ENCODE results near the gene MRPL14. TPM values are rescaled to one million over a fixed set of nuclear protein-coding genes. Genes with fewer than 3 reads are reported as not detected.

Gene MRPL14
- total RNA-seq, 4 donors from 2014 or later = 100 to 180 (median 152) TPM

- H3K27me3 ChIP-seq = no peaks in the 10 kb centered on the region
- peak; percentile 95 to 100 (median 99) for TF ChIP-seq CTCF (IDR thresholded peaks at IDR 0.05 in 4 of 5, conservative IDR thresholded peaks at IDR 0.05 in 1 of 5)
- no peak for TF ChIP-seq POLR2A (IDR thresholded peaks at IDR 0.05)
- no peak overlapping the region for H3K4me3 ChIP-seq
- H3K4me1 ChIP-seq = peaks cover 0 to 3% of the 10 kb centered on the region in 2 donors
- H3K36me3 ChIP-seq = peaks cover 0 to 53% of the 10 kb centered on the region in 2 donors
- no peak overlapping the region for H3K27ac ChIP-seq
- peak; percentile 38 to 68 for DNase-seq
- in situ Hi-C loops (cut with MboI; ENCODE audit: low sequenced_read_pairs in 4 of 4) = loop anchor here in 2 of 4 donors (5.0 to 25.0 kb wide), 2 partner anchors 49 to 186 kb away; partner anchors contain the start of gene SPATS1 (in 2 of the 2)
- ATAC-seq = peak; percentile 78 to 83
- no peaks in the 10 kb centered on the region for H3K9me3 ChIP-seq
- intact Hi-C loops (cut with DNase I; ENCODE audit: low total_unique reads) = loop anchor here (1.0 to 2.0 kb wide), 2 partner anchors 23 to 55 kb away; no protein-coding TSS in a partner anchor
These were observed 24.3 kb upstream of the MRPL14 start for GRCh38 chr6:44151348-44152108.

GRCh38 chr6:44150317-44150917 is 23.2 kb upstream of the MRPL14 start:
- TF ChIP-seq CTCF (IDR thresholded peaks at IDR 0.05 in 4 of 5, conservative IDR thresholded peaks at IDR 0.05 in 1 of 5) (no peak), POLR2A (IDR thresholded peaks at IDR 0.05) (no peak)
- in situ Hi-C loops (cut with MboI; ENCODE audit: low sequenced_read_pairs in 4 of 4) = loop anchor here in 2 of 4 donors (5.0 to 25.0 kb wide), 2 partner anchors 48 to 187 kb away; partner anchors contain the start of gene SPATS1 (in 2 of the 2)
- Histone ChIP-seq H3K27me3 (no peaks in the 10 kb centered on the region), H3K27ac (no peak overlapping the region), H3K9me3 (no peaks in the 10 kb centered on the region), H3K4me3 (no peak overlapping the region), H3K4me1 (peaks cover 0 to 3% of the 10 kb centered on the region in 2 donors), H3K36me3 (peaks cover 0 to 61% of the 10 kb centered on the region in 2 donors)
- no peak for DNase-seq
- intact Hi-C loops (cut with DNase I; ENCODE audit: low total_unique reads) = loop anchor here (2.0 kb wide), 1 partner anchor 22 kb away; no protein-coding TSS in a partner anchor
- ATAC-seq = no peak

- no peak overlapping the region for H3K4me3 ChIP-seq
- intact Hi-C loops (cut with DNase I; ENCODE audit: low total_unique reads) = loop anchor here (2.0 kb wide), 1 partner anchor 21 kb away; no protein-coding TSS in a partner anchor
- no peak overlapping the region for H3K27ac ChIP-seq
- in situ Hi-C loops (cut with MboI; ENCODE audit: low sequenced_read_pairs in 4 of 4) = loop anchor here in 3 of 4 donors (5.0 to 25.0 kb wide), 2 partner anchors 47 to 188 kb away; partner anchors contain the start of gene SPATS1 (in 2 of the 3)
- no peaks in the 10 kb centered on the region for H3K9me3 ChIP-seq
- peaks cover 0 to 3% of the 10 kb centered on the region in 2 donors for H3K4me1 ChIP-seq
- no peaks in the 10 kb centered on the region for H3K27me3 ChIP-seq
- no peak for DNase-seq
- peaks cover 0 to 69% of the 10 kb centered on the region in 2 donors for H3K36me3 ChIP-seq
- no peak for ATAC-seq
- no peak for TF ChIP-seq CTCF (IDR thresholded peaks at IDR 0.05 in 4 of 5, conservative IDR thresholded peaks at IDR 0.05 in 1 of 5)
- no peak for TF ChIP-seq POLR2A (IDR thresholded peaks at IDR 0.05)
These were observed 22.2 kb upstream of the MRPL14 start for GRCh38 chr6:44149369-44150012.

- no peak for DNase-seq
- Histone ChIP-seq H3K4me3 (no peak overlapping the region), H3K4me1 (peaks cover 0 to 3% of the 10 kb centered on the region in 2 donors), H3K27me3 (no peaks in the 10 kb centered on the region), H3K9me3 (no peaks in the 10 kb centered on the region), H3K27ac (no peak overlapping the region), H3K36me3 (peaks cover 2 to 77% of the 10 kb centered on the region in 2 donors)
- intact Hi-C loops (cut with DNase I; ENCODE audit: low total_unique reads) (no loop called here), in situ Hi-C loops (cut with MboI; ENCODE audit: low sequenced_read_pairs in 4 of 4) (loop anchor here in 1 of 4 donors (5.0 kb wide), 1 partner anchor 46 kb away; no protein-coding TSS in a partner anchor)
- no peak for ATAC-seq
- no peak for TF ChIP-seq POLR2A (IDR thresholded peaks at IDR 0.05)
- no peak for TF ChIP-seq CTCF (IDR thresholded peaks at IDR 0.05 in 4 of 5, conservative IDR thresholded peaks at IDR 0.05 in 1 of 5)
These were observed 21.1 kb upstream of the MRPL14 start for GRCh38 chr6:44148306-44148705.

Measured in gastrocnemius medialis (tissue), 4 donors.